Aorta (tissue), 5 donors: ENCODE data around the gene TNK2. TPM values are rescaled to one million over a fixed set of nuclear protein-coding genes. Genes with fewer than 3 reads are reported as not detected.

Experiments used
- ATAC-seq: fragments of 200-7000 bp; cut with Tn5 transposase; one replicate; pipeline ENCODE4 v1.9.1; 2022; ENCODE audit warnings: moderate library complexity; ENCODE audit not compliant: low FRiP score
- DNase-seq, 2 donors: peaks; one replicate each; pipeline ENCODE4 v3.0.0-alpha.2; 2020
- H3K27ac ChIP-seq, 2 donors: one replicate each; pipeline ENCODE4 v1.5.1; 2013; ENCODE audit warnings: low read length in 2 of 2, mild to moderate bottlenecking in 2 of 2, moderate library complexity in 2 of 2, control low read depth in 1 of 2, inconsistent platforms in 1 of 2, low read depth in 1 of 2
- H3K27me3 ChIP-seq, 2 donors: one replicate each; pipeline ENCODE4 v1.6.1; 2013; ENCODE audit warnings: control low read depth in 1 of 2, low read length in 1 of 2, mild to moderate bottlenecking in 1 of 2, moderate library complexity in 1 of 2; ENCODE audit not compliant: insufficient read depth in 2 of 2, control insufficient read depth in 1 of 2
- H3K36me3 ChIP-seq, 2 donors: one replicate each; pipeline ENCODE4 v1.6.1; 2013; ENCODE audit warnings: control low read depth in 1 of 2, low read length in 1 of 2, mild to moderate bottlenecking in 1 of 2; ENCODE audit not compliant: insufficient read depth in 2 of 2, control insufficient read depth in 1 of 2
- H3K4me1 ChIP-seq, 2 donors: one replicate each; pipeline ENCODE4 v1.6.1; 2013; ENCODE audit warnings: low read length in 2 of 2, control low read depth in 1 of 2, mild to moderate bottlenecking in 1 of 2, moderate library complexity in 1 of 2; ENCODE audit not compliant: insufficient read depth in 2 of 2, control insufficient read depth in 1 of 2
- H3K4me3 ChIP-seq, 2 donors: one replicate each; pipeline ENCODE4 v1.5.1; 2013; ENCODE audit warnings: low read length in 2 of 2, control low read depth in 1 of 2, mild to moderate bottlenecking in 1 of 2
- H3K9me3 ChIP-seq: one replicate; pipeline ENCODE4 v1.6.1; 2013; ENCODE audit warnings: mild to moderate bottlenecking, low read length; ENCODE audit not compliant: control insufficient read depth
- WGBS, 2 donors: extraction: QIAGEN DNeasy Blood & Tissue Kit; methylation state at CpG; one replicate each; pipeline ENCODE4 v1.1.7; 2013; 5-methylcytosine and 5-hydroxymethylcytosine counted together
- intact Hi-C, 2 donors: fragments of 100-400 bp; cut with DNase I; formaldehyde crosslinking; loops; one replicate each; pipeline versions ENCODE4 v1.14.2 to v1.15.0; 2022
- polyA plus RNA-seq, 2 donors: library from polyadenylated mRNA; stranded (reverse); fragments of 200-250 nt; gene quantifications; one replicate each; pipeline ENCODE4 v1.2.3, GENCODE V29; 2013
- total RNA-seq, 2 donors: library from RNA; stranded (reverse); fragmentation: NEBNext Ultra II Directional; extraction: Animal tissue kit (Norgen Biotek cat#: 25700); gene quantifications; one replicate each; pipeline ENCODE4 v1.2.1, GENCODE V29; 2021
- donor health status: healthy with polysubstance abuse.
- donor health status: Bipolar disorder and iron deficiency.
- donor health status: DM: no; HTN: no; CAD: no.
- donor health status: DM: no; HTN: no; CAD: no.
- donor health status: DM: yes; HTN: yes; CAD: no.

Gene TNK2
- total and polyA plus RNA-seq, 4 donors = 9.3 to 162 (median 66.5) TPM

- no peak overlapping the region for H3K27ac ChIP-seq
- H3K9me3 ChIP-seq = no peaks in the 10 kb centered on the region
- 20 to 25% methylated on average over 19 of the region's 19 CpGs for WGBS, 2 donors
- H3K36me3 ChIP-seq = no peaks in the 10 kb centered on the region
- DNase-seq (no peak), ATAC-seq (no peak)
- intact Hi-C loops = loop anchor here in 1 of 2 donors (2.0 kb wide), 1 partner anchor 29 kb away; no protein-coding TSS in a partner anchor
- no peaks in the 10 kb centered on the region for H3K4me1 ChIP-seq
- no peaks in the 10 kb centered on the region for H3K27me3 ChIP-seq
- H3K4me3 ChIP-seq = no peak overlapping the region
Measured at GRCh38 chr3:195891431-195892104, 16.8 kb downstream of the TNK2 start.

GRCh38 chr3:195889870-195890295 is 18.5 kb downstream of the TNK2 start:
- H3K4me3 ChIP-seq = no peak overlapping the region
- WGBS, 2 donors = 5 to 15% methylated on average over 8 of the region's 8 CpGs
- no peaks in the 10 kb centered on the region for H3K9me3 ChIP-seq
- H3K27ac ChIP-seq = no peak overlapping the region
- no peak for ATAC-seq
- H3K36me3 ChIP-seq = no peaks in the 10 kb centered on the region
- no peaks in the 10 kb centered on the region for H3K4me1 ChIP-seq
- DNase-seq = no peak
- no peaks in the 10 kb centered on the region for H3K27me3 ChIP-seq
- intact Hi-C loops = no loop called here

DNA sequence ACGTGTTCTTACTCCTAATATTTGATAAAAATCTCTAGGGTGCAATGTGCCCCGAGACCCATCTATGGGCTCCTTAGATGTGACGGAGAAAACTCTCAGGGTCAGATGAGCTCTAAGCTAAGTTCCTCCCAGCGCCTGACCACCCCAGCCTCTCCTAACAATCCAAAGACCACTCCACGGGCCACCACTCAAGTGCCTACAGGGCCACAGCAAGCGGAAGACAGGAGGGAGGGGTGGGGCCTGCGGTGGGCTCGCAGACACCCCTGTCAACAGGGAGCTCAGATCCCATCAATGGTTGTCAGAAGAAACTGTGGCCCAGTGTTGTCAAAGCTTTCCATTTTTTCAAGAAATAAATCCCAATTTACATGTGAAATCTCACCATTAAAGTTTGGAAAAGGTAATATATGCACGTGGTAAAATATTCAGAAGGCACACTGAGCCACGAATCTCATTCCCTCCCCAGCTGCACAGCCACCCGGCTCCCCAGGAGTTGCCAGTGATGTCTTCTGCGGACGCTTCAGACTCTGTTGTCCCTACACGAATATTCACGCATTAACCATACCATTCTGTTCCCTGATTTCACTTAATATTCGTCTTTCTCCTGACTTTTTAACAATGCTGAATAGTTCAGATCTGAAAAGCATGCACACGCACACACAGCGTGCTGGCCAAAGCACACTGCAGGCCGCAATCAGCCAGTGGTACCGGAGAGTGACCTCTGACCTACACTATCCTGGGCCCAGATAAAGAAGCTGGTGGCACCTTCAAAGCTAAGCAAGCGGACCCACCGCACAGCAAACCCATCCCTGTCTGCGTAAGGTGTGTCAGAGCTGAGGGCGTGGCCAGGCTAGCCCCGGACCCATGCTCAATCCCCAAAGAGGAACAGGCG is 19.1 kb downstream of the TNK2 start:
- H3K4me1 ChIP-seq = no peaks in the 10 kb centered on the region
- H3K4me3 ChIP-seq = no peak overlapping the region
- no peaks in the 10 kb centered on the region for H3K9me3 ChIP-seq
- H3K27me3 ChIP-seq = no peaks in the 10 kb centered on the region
- ATAC-seq (no peak), DNase-seq (no peak)
- H3K27ac ChIP-seq = no peak overlapping the region
- intact Hi-C loops = no loop called here
- WGBS, 2 donors = 74 to 77% methylated on average over 25 to 26 of the region's 26 CpGs
- H3K36me3 ChIP-seq = no peaks in the 10 kb centered on the region

- 84 to 85% methylated on average over 18 of the region's 18 CpGs for WGBS, 2 donors
- no peak for ATAC-seq
Measured at GRCh38 chr3:195888311-195888761, 20.0 kb downstream of the TNK2 start.

DNA sequence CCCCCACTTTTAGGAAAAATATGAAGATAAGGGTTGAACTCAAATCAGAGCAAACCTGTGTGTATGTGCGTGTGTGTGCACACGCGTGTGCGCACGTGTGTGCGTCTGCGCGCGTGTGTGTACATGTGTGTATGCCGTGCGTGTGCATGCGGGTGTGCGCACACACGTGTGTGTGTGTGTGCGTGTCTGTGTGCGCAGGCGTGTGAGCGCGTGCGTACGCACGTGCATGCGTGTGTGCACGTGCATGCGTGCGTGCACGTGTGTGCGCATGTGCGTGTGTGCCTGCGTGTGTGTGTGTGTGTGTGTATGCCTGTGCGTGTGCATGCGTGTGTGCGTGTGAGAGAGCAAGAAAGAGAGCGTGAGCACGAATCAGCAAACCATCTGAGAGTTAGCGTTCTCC is 20.7 kb downstream of the TNK2 start:
- Histone ChIP-seq H3K4me1 (no peaks in the 10 kb centered on the region), H3K27me3 (no peaks in the 10 kb centered on the region), H3K36me3 (peaks cover 0 to 2% of the 10 kb centered on the region in 2 donors), H3K9me3 (no peaks in the 10 kb centered on the region), H3K27ac (no peak overlapping the region), H3K4me3 (no peak overlapping the region)
- intact Hi-C loops = no loop called here
- ATAC-seq = no peak
- 93% methylated on average over 36 of the region's 36 CpGs for WGBS, 2 donors
- no peak for DNase-seq

More at GRCh38 chr3:195888311-195888761, 20.0 kb downstream of the TNK2 start:
- intact Hi-C loops = no loop called here
- Histone ChIP-seq H3K27ac (no peak overlapping the region), H3K36me3 (peaks cover 0 to 2% of the 10 kb centered on the region in 2 donors), H3K9me3 (no peaks in the 10 kb centered on the region), H3K4me1 (no peaks in the 10 kb centered on the region), H3K4me3 (no peak overlapping the region), H3K27me3 (no peaks in the 10 kb centered on the region)
- no peak for DNase-seq

DNA sequence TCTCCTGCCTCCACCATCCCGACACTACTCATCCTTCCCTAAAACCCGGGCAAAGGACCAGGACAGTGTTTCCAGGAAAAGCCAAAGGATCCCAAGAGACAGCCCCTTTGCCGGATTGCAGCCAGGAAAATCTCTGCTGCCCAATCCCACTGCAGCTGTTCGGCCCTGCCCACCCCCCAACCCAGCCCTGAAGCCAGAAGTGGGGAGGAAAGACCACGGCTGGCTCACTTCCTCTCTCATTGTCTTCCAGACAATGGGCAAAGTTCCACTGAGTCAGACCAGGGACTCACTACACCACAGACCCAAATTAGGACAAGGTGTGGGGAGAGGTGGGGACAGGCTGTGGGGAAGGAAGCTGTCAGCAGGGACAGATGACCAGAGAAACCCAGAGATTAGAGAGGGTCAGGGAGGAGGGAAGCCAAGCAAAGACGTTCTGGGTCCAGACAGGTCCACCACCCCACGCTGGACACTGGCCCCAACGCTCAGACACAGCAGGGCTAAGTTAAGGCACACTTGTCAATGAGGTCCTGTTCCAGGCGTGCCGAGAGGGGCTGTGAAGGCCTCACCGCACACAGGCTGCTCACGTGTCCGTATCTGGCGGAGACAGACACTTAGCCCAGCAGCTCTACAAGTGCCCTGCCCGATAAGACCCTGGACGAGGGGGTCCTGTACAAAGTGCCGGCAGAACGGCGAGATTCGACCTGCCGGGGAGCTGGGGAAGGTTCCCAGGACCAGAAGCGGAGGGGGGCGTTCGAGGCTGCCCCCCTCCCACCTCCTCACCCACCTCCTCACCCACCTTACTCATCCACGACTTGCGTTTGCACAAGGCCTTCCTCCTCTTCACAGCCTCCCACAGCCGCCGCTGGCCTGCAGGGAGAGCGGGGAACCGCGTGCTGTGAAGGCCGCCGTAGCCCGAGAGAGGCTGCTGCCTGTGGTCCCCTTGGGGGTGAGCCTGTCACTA is 21.9 kb downstream of the TNK2 start:
- Histone ChIP-seq H3K4me1 (no peaks in the 10 kb centered on the region), H3K27me3 (no peaks in the 10 kb centered on the region), H3K27ac (no peak overlapping the region), H3K9me3 (no peaks in the 10 kb centered on the region), H3K4me3 (no peak overlapping the region), H3K36me3 (peaks cover 0 to 2% of the 10 kb centered on the region in 2 donors)
- DNase-seq = peak in 1 of 2 donors; percentile 53
- peak; percentile 31 for ATAC-seq
- 69 to 71% methylated on average over 32 to 34 of the region's 34 CpGs for WGBS, 2 donors
- intact Hi-C loops = no loop called here

DNA sequence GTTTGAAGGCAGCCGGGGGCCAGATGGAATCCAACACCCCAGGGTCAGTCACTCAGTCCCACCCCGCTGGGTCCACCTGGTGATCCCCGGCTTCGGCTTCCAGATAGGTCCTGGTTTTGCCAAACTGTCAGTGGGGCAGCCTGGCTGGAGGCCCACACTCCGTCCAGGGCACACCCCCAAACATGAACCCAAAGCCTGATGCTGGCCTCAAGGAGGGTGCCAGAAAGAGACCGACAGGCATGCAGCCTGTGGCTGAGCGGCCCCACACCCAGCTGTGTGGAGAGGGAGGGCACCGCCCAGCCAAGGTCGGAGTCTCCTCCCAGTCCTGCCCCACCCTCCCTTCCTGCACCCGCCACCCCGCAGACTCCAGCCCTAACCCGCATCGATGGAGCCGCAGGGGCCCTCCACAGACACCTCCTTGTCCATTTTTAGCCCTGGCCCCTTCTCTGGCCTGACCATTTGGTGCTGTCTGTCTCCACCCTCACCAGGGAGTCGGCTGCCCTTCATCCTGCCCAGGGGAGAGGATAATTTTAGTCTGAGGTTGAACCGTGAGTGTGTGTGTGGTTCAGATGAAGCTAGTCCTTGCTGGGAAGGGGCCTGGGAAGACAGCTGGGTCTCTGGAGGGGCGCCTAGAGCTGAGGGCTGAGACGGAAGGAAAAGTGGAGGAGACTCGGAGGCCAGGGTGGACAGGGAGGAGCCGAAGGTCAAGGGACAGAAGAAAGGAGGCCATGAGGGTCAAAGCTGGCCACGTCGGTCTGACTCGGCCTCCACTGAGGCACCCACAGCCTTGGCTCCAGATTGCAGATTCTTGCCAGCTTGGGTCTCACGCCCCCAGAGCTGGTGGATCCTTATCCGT is 23.1 kb downstream of the TNK2 start:
- Histone ChIP-seq H3K27me3 (no peaks in the 10 kb centered on the region), H3K4me1 (no peaks in the 10 kb centered on the region), H3K36me3 (peaks cover 0 to 2% of the 10 kb centered on the region in 2 donors), H3K4me3 (no peak overlapping the region), H3K9me3 (no peaks in the 10 kb centered on the region), H3K27ac (no peak overlapping the region)
- DNase-seq = peak in 1 of 2 donors; percentile 73
- intact Hi-C loops = no loop called here
- 73 to 74% methylated on average over 25 of the region's 25 CpGs for WGBS, 2 donors
- peak; percentile 60 for ATAC-seq
